Kidney epithelial cell (primary cell): ENCODE data around the gene SYNGR3. TPM values are rescaled to one million over a fixed set of nuclear protein-coding genes. Genes with fewer than 3 reads are reported as not detected.

Experiments used
- DNase-seq: peaks from one replicate; pipeline ENCODE4 v3.0.0-alpha.2; 2010; ENCODE audit warnings: low read depth
- H3K27me3 ChIP-seq: 2 replicates; pipeline ENCODE4 v1.6.0; 2011; ENCODE audit warnings: low read length; ENCODE audit not compliant: control insufficient read depth, insufficient read depth
- H3K36me3 ChIP-seq: 2 replicates; pipeline ENCODE4 v1.5.1; 2011; ENCODE audit warnings: low read length; ENCODE audit not compliant: control insufficient read depth, insufficient read depth
- H3K4me3 ChIP-seq: 2 replicates; pipeline ENCODE4 v1.5.1; 2011; ENCODE audit warnings: low read depth, mild to moderate bottlenecking, control low read depth, low read length
- total RNA-seq: library from RNA; depleted of rRNA; stranded (reverse); fragments of >200 nt; gene quantifications from 2 replicates; pipeline ENCODE4 v1.2.3, GENCODE V29; 2015
- TF ChIP-seq, protein P1 (sequence below): IDR thresholded peaks from 2 replicates; pipeline ENCODE4 v1.5.1; 2011; ENCODE audit warnings: mild to moderate bottlenecking, moderate library complexity, low read length, control low read depth, inconsistent platforms; ENCODE audit not compliant: insufficient read depth, poor library complexity, severe bottlenecking

The SYNGR3 gene
- total RNA-seq, 1 donor from 2014 or later, result 11.3 TPM

DNA sequence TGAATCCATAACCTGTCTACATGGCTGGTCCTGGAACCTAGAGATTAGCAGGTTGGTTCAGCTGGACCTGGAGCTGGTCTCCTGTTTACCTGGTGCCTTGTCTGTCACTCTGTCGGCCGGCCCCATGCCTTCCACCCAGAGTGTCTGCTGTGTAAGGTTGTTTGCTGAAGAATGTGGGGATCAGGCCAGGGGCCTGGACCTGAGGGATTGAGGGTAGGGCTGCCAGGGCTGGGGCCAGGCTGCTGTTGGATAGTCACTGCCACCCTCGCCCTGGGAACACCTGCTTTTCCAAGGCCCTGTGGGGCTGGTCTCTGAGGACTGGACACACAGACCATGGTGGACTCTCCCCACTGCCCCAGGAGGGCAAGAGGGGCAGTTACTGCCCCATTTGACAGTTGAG is 38.4 kb downstream of the SYNGR3 start:
- no peak for DNase-seq
- TF ChIP-seq, protein P1, sequence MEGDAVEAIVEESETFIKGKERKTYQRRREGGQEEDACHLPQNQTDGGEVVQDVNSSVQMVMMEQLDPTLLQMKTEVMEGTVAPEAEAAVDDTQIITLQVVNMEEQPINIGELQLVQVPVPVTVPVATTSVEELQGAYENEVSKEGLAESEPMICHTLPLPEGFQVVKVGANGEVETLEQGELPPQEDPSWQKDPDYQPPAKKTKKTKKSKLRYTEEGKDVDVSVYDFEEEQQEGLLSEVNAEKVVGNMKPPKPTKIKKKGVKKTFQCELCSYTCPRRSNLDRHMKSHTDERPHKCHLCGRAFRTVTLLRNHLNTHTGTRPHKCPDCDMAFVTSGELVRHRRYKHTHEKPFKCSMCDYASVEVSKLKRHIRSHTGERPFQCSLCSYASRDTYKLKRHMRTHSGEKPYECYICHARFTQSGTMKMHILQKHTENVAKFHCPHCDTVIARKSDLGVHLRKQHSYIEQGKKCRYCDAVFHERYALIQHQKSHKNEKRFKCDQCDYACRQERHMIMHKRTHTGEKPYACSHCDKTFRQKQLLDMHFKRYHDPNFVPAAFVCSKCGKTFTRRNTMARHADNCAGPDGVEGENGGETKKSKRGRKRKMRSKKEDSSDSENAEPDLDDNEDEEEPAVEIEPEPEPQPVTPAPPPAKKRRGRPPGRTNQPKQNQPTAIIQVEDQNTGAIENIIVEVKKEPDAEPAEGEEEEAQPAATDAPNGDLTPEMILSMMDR, result no peak
- H3K4me3 ChIP-seq, result no peak overlapping the region

DNA sequence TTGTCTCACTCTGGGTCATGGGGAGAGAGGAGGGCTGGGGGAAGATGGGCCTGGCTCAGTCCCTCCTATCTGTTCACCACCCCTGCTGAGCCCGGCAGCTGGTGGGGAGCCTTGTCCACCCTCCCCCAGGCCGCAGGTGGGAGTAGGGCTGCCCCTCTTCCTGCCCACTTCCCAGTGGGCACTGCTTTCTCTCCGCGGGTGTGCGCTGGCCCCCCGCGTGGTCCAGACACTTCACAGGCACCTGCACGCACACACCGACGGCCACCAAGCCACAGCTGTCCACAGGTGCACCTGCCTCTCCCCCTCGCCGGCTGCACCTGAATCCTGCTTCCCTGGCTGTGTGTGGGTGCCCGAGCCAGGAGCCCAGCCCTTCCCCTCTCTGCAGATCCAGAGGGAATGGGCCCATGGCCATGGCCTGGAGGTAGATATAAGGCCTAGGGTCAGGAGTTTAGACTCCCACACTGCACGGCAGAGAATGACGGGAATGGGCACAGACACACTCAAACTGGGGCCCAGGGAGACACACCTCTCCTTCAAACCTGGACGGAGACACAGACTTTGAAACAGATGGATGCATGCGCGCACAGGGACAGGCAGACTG is 39.0 kb downstream of the SYNGR3 start:
- H3K27me3 ChIP-seq, result no peaks in the 10 kb centered on the region
- H3K36me3 ChIP-seq, result no peaks in the 10 kb centered on the region
- no peak for DNase-seq
- TF ChIP-seq, protein P1, result no peak
- H3K4me3 ChIP-seq, result no peak overlapping the region

More for the DNA sequence above, 38.4 kb downstream of the SYNGR3 start:
- no peaks in the 10 kb centered on the region for H3K36me3 ChIP-seq
- H3K27me3 ChIP-seq, result no peaks in the 10 kb centered on the region

DNA sequence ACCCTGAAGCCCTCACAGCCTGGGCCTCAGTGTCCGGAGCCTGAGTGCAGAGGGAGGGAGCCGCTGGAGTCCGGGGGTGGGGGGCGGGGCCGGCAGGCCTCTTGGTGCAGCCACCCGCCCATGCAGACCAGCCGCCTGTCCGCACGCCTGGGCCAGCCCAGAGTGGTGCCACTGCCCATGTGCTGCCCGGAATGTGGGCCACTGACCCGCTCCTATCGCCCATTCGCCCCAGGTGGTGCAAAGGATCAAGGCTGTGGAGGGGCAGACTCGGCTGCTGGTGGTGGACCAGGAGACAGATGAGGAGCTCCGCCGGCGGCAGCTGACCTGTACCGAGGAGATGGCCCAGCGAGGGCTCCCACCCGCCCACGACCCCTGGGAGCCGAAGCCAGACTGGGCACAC is 39.6 kb downstream of the SYNGR3 start:
- TF ChIP-seq, protein P1, result no peak
- Histone ChIP-seq H3K4me3 (no peak overlapping the region), H3K36me3 (no peaks in the 10 kb centered on the region), H3K27me3 (no peaks in the 10 kb centered on the region)
- DNase-seq, result no peak

DNA sequence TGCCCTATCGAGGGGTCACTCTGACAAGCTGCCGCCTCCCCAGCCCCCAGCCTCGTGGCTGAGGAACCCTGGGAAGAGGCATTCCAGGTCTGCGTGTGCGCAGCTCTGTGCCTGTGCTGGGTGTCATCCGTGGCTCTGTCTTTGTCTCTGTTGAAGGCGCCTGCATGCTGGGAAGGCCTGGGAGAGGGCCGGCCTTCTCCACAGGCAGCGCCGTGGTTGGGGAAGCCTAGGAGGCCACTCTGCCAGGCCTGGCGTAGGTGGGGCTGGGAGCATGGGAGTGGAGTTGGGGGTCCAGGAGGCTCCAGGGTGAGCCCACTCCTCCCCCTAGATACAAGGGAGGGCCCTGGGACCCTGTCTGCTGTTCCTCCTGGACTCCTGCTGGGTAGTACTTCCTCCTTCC is 40.3 kb downstream of the SYNGR3 start:
- no peak for DNase-seq
- Histone ChIP-seq H3K27me3 (no peaks in the 10 kb centered on the region), H3K4me3 (no peak overlapping the region), H3K36me3 (no peaks in the 10 kb centered on the region)
- TF ChIP-seq, protein P1, result no peak

DNA sequence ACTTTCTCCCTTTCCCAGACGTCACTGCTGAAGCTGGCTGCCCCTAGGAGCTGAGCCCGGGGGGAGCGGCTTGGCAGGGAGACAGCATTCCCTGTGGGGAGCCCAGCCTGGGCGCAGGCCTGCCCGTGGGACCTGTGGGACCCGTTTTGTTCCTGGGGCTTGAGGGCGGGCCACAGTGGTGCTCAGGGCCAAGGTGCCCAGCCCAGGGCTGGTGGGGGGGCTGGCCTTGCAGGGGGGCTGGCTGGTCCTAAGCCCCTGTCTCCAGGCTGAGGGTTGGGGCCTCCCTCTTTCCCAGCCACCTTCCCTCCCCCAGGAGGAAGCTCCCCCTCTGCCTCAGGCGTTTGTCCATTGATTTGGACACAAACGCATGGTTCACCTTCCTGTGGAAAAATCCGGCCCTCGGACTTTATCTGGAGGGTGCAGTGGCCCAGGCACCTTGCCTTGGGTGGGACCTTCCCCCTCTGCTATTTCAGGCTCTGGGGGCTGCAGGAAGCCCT is 41.4 kb downstream of the SYNGR3 start:
- no peaks in the 10 kb centered on the region for H3K27me3 ChIP-seq
- no peak for DNase-seq
- no peak overlapping the region for H3K4me3 ChIP-seq
- TF ChIP-seq, protein P1, result no peak
- H3K36me3 ChIP-seq, result no peaks in the 10 kb centered on the region

DNA sequence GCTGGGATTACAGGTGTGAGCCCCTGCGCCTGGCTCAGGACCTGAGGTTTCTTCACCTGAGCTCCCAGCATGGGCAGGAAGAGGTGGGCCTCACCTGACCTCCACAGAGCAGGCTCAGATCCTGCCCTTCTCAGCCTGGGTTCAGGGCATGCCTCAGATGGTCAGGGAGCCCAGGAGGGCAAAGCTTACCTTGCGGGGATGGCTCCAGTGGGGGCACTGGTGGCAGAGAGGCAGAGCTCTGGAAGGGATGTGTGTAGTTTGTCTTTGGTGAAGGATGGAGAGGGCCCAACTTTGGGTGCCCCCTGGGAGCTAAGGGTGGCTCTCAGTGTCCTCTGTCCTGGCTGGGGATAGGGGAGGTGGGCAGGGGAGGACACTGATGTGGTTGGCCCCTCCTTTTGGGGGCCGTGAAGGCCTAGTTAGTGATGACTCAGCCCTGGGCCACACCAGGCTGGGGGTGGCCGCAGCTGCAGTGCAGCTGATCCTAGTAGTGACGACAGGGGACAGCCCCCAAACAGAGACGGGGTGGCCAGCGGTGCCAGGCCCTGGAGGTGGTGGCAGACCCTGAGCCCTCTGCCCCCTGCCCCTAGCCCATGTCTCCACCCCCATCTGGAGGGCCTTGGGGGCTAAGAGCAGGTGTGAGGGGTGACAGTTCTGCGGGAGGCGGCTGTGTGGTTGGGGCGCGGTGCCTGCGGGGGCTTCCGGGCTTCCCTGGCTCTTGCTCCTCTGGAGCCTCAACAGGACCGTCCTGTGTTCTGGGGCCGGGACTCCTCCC is 42.7 kb downstream of the SYNGR3 start:
- H3K4me3 ChIP-seq, result no peak overlapping the region

More for the DNA sequence above, 42.7 kb downstream of the SYNGR3 start:
- DNase-seq, result no peak
- TF ChIP-seq, protein P1, result no peak
- no peaks in the 10 kb centered on the region for H3K27me3 ChIP-seq
- no peaks in the 10 kb centered on the region for H3K36me3 ChIP-seq
